ENCODE data around the gene SRP9.

GRCh38 chr1:225776294-225776693 is 1.3 kb upstream of the SRP9 start:
- TF ChIP-seq RARB (CRISPR knock-in tag; IDR thresholded peaks at IDR 0.05) (no peak), ZNF565 (CRISPR knock-in tag; conservative IDR thresholded peaks at IDR 0.05; ENCODE audit: low read depth) (no peak), ZFP3 (CRISPR knock-in tag; IDR thresholded peaks at IDR 0.05) (no peak), OSR1 (CRISPR knock-in tag; IDR thresholded peaks at IDR 0.05) (no peak)
